ENCODE measurements around the gene B4GALT1. TPM values are rescaled to one million over a fixed set of nuclear protein-coding genes. Genes with fewer than 3 reads are reported as not detected.

The B4GALT1 gene
- total and polyA plus RNA-seq, 2 of the 8 experiments (the other 6 are each of a cell fraction or from before 2014, with no cell fraction given): 12.8 to 18.2 TPM

- TF ChIP-seq YY1 (IDR thresholded peaks at IDR 0.05; ENCODE audit: low read depth, low read length) (no peak), EP300 (IDR thresholded peaks at IDR 0.05; ENCODE audit: borderline replicate concordance in 1 of 2, low read depth in 2 of 2, low read length in 2 of 2) (no peak), PHF8 (conservative IDR thresholded peaks at IDR 0.05; ENCODE audit: low read depth, low read length) (no peak), HDAC6 (IDR thresholded peaks at IDR 0.05; ENCODE audit: low read depth, low read length) (no peak), JUN (IDR thresholded peaks at IDR 0.05; ENCODE audit: low read depth, low read length) (no peak), RBBP5 (IDR thresholded peaks at IDR 0.05; ENCODE audit: borderline replicate concordance, low read depth, low read length) (no peak), CTCF (IDR thresholded peaks at IDR 0.05; ENCODE audit: control extremely low read depth in 1 of 3, insufficient read depth in 1 of 3, low read depth in 1 of 3, low read length in 3 of 3) (no peak), RNF2 (IDR thresholded peaks at IDR 0.05; ENCODE audit: borderline replicate concordance, low read depth, low read length, missing control alignments, poor library complexity, severe bottlenecking) (no peak), RFX5 (IDR thresholded peaks at IDR 0.05; ENCODE audit: borderline replicate concordance, low read depth, low read length) (no peak), SIX5 (IDR thresholded peaks at IDR 0.05; ENCODE audit: low read depth, low read length) (no peak), TBP (IDR thresholded peaks at IDR 0.05; ENCODE audit: low read depth, low read length) (no peak), TAF1 (IDR thresholded peaks at IDR 0.05; ENCODE audit: low read depth, low read length) (no peak)
Measured at GRCh38 chr9:33136721-33137670, 30.1 kb downstream of the B4GALT1 start (continued).
